Sigmoid colon (tissue), 4 donors: ENCODE results near the gene CHST6.

ENCODE experiments used
- EP300 ChIP-seq, 4 donors: sonication (generic); formaldehyde crosslinking; IDR thresholded peaks; one replicate each; pipeline ENCODE4 v1.6.1; 2017; ENCODE audit warnings: antibody characterized with exemption in 4 of 4
- POLR2A ChIP-seq, 2 donors: fragments of 450-650 bp; IDR thresholded peaks; one replicate each; pipeline ENCODE4 v1.6.1; 2016; ENCODE audit warnings: antibody characterized with exemption in 2 of 2, mild to moderate bottlenecking in 2 of 2, moderate library complexity in 2 of 2
- POLR2AphosphoS5 ChIP-seq, 4 donors: sonication (generic); formaldehyde crosslinking; IDR thresholded peaks; one replicate each; pipeline ENCODE4 v1.6.1; 2017; ENCODE audit warnings: antibody characterized with exemption in 4 of 4
- TF ChIP-seq, protein P1 (sequence below), 4 experiments: fragments of 450-650 bp in 3 of 4; fragments of 200-600 bp in 1 of 4; IDR thresholded peaks; one replicate each; pipeline ENCODE4 v1.5.1; 2016 to 2019; ENCODE audit warnings: antibody characterized with exemption in 4 of 4, mild to moderate bottlenecking in 3 of 4, moderate library complexity in 2 of 4

DNA sequence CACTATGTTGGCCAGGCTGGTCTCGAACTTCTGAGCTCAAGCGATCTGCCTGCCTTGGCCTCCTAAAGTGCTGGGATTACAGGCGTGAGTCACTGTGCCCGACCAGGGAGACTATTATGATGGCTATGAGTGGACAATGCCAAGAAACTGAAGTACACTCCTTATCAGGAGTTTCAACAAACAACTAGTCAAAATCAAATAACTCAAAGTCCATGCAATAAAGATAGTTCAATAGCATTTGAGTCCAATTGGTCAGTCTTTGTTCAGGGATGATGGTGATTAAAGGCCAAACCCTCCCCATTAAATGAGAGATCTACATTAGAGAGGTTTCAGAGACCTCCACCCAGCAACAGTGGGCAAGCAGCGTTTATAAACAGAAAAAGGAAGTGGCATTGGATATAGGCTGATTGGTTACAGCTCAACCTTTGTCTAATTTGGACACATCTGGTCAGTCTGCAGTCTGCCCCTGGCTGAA lies 32.6 kb upstream of the CHST6 start:
- TF ChIP-seq, protein P1, sequence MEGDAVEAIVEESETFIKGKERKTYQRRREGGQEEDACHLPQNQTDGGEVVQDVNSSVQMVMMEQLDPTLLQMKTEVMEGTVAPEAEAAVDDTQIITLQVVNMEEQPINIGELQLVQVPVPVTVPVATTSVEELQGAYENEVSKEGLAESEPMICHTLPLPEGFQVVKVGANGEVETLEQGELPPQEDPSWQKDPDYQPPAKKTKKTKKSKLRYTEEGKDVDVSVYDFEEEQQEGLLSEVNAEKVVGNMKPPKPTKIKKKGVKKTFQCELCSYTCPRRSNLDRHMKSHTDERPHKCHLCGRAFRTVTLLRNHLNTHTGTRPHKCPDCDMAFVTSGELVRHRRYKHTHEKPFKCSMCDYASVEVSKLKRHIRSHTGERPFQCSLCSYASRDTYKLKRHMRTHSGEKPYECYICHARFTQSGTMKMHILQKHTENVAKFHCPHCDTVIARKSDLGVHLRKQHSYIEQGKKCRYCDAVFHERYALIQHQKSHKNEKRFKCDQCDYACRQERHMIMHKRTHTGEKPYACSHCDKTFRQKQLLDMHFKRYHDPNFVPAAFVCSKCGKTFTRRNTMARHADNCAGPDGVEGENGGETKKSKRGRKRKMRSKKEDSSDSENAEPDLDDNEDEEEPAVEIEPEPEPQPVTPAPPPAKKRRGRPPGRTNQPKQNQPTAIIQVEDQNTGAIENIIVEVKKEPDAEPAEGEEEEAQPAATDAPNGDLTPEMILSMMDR (IDR thresholded peaks at IDR 0.05) = no peak
- no peak for TF ChIP-seq POLR2A (IDR thresholded peaks at IDR 0.05)
- no peak for TF ChIP-seq POLR2AphosphoS5 (IDR thresholded peaks at IDR 0.05)
- no peak for TF ChIP-seq EP300 (IDR thresholded peaks at IDR 0.05)
